ENCODE results near the gene ARHGAP18.

DNA sequence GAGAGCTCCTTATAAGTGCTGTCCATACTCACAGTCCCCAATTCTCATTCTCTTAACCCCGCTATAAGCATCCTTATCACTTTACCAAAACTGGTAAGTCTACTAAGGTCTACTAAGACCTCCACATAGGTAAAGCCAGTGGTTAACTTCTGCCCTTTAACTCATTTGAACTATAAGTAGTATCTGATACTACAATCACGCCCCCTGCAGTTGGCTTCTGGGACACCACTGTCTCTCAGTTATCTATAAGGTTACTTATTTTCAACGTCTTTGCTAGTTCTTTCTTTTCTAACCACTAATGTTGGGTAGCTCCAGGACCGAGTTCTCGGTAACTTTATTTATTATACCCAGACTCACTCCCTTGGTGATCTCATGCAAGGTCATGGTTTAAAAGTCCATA is 142.6 kb downstream of the ARHGAP18 start:
- TF ChIP-seq, protein P1, sequence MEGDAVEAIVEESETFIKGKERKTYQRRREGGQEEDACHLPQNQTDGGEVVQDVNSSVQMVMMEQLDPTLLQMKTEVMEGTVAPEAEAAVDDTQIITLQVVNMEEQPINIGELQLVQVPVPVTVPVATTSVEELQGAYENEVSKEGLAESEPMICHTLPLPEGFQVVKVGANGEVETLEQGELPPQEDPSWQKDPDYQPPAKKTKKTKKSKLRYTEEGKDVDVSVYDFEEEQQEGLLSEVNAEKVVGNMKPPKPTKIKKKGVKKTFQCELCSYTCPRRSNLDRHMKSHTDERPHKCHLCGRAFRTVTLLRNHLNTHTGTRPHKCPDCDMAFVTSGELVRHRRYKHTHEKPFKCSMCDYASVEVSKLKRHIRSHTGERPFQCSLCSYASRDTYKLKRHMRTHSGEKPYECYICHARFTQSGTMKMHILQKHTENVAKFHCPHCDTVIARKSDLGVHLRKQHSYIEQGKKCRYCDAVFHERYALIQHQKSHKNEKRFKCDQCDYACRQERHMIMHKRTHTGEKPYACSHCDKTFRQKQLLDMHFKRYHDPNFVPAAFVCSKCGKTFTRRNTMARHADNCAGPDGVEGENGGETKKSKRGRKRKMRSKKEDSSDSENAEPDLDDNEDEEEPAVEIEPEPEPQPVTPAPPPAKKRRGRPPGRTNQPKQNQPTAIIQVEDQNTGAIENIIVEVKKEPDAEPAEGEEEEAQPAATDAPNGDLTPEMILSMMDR (IDR thresholded peaks at IDR 0.05 in 4 of 5, conservative IDR thresholded peaks at IDR 0.05 in 1 of 5) = peak in 3 of 5 experiments; percentile 14 to 33 (median 21)
- no peak for TF ChIP-seq POLR2A (IDR thresholded peaks at IDR 0.05)

All from gastrocnemius medialis (tissue), 4 donors.